HG03139 (cell line): ENCODE measurements around the gene CLEC18B.
"Not testable (repeated sequence)": the region's sequence is repeated elsewhere in the genome, so short reads cannot be mapped to it uniquely, and the experiment has no call there.

Source experiments
- ATAC-seq: cut with Tn5 transposase; IDR thresholded peaks from one replicate; pipeline ENCODE4 v1.9.1; 2021; ENCODE audit not compliant: unreplicated experiment

CLEC18B gene

GRCh38 chr16:74409185-74409981, 11.9 kb downstream of the CLEC18B start:
- not testable (repeated sequence) for ATAC-seq

GRCh38 chr16:74407362-74407705, 13.9 kb downstream of the CLEC18B start:
- ATAC-seq = not testable (repeated sequence)

GRCh38 chr16:74406600-74407361, 14.5 kb downstream of the CLEC18B start:
- not testable (repeated sequence) for ATAC-seq

- ATAC-seq = not testable (repeated sequence)
These were observed 16.9 kb downstream of the CLEC18B start for GRCh38 chr16:74404148-74404933.

DNA sequence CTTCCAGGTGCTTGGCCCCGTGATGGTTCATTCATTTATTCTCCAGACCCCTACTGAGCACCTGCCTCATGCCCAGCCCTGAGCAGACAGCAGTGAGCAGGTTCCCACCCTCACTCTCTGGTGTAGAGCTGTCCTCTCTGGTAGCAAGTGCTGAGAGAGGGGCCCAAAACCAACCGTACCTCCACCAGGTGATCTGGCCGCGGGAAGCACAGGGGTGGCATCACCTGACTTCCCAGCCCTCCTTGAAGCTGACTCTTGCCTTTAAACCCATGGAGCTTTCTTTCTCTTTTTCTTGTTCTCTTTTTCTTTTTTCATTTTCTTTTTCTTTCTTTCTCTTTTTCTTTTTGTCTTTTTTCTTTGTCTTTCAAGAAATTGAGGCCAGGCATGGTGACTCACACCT, 21.0 kb downstream of the CLEC18B start:
- not testable (repeated sequence) for ATAC-seq

- not testable (repeated sequence) for ATAC-seq
These were observed 22.9 kb downstream of the CLEC18B start for GRCh38 chr16:74398212-74398895.

- ATAC-seq = not testable (repeated sequence)
These were observed 24.7 kb downstream of the CLEC18B start for GRCh38 chr16:74396521-74397017.

DNA sequence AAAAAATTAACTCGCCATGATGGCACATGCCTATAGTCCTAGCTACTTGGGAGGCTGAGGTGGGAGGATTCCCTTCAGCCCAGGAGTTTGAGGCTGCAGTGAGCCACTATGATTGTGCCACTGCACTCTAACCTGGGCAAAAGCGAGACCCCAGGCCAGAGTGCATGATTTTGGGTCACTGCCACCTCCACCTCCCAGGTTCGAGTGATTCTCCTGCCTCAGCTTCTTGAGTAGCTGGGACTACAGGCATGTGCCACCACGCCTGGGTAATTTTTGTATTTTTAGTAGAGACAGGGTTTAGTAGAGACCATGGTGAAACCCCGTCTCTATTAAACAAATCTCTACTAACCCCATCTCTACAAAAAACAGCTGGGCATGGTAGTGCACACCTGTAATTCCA, 26.7 kb downstream of the CLEC18B start:
- ATAC-seq = not testable (repeated sequence)

GRCh38 chr16:74394131-74394530, 27.1 kb downstream of the CLEC18B start:
- not testable (repeated sequence) for ATAC-seq

DNA sequence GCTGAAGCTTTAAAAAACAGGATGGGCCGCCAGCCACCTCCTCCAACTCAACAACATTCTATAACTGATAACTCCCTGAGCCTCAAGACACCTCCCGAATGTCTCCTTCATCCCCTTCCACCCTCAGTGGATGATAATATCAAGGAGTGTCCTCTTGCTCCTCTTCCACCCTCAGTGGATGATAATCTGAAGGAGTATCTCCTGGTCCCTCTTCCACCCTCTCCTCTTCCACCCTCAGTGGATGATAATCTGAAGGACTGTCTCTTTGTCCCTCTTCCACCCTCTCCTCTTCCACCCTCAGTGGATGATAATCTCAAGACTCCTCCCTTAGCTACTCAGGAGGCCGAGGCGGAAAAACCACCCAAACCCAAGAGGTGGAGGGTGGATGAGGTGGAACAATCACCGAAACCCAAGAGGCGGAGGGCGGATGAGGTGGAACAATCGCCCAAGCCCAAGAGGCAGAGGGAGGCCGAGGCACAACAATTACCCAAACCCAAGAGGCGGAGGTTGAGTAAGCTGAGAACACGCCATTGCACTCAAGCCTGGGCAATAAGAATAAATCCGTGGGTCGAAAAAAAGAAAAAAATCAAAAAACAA, 29.7 kb downstream of the CLEC18B start:
- not testable (repeated sequence) for ATAC-seq

DNA sequence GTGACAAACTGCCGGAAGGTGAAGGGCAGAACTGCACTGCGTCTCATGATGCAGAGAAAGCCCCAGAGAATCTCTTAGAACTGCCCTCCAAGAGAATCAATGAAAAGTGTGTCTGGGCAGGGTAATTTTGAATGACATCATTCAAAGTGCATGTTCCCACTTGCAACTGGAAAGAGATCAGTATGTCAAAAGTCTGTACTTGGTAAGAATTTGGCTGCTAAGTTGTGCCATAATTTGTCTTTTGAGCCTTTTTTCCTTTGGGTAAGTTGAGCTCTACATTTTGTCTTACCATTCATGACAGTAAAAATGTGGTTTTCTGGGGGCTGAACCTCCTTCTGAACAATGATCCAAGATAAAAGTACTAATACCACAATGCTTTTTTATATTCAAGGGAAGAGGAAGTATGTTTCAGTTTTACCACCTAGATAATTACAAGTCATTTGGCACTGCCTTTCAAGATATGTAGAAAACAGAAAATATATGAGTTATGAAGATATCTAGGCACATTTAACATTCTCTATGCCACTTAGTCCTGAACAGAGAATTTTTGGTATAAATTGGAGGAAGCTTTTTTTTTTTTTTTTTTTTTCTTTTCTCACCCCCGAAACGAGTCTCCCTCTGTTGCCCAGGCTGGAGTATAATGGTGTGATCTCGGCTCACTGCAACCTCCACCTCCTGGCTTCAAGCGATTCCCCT, 38.8 kb downstream of the CLEC18B start:
- not testable (repeated sequence) for ATAC-seq

DNA sequence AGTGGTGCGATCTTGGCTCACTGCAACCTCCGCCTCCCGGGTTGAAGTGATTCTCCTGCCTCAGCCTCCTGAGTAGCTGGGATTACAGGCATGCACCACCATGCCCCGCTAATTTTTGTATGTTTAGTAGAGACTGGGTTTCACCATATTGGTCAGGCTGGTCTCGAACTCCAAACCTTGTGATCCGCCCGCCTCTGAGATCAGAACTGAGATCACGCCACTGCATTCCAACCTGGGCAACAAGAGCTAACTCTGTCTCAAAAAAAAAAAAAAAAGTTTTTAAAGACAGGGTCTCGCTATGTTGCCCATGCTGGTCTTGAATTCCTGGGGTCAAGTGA, 47.5 kb downstream of the CLEC18B start:
- not testable (repeated sequence) for ATAC-seq

GRCh38 chr16:74372953-74373846, 48.1 kb downstream of the CLEC18B start:
- ATAC-seq = no peak

DNA sequence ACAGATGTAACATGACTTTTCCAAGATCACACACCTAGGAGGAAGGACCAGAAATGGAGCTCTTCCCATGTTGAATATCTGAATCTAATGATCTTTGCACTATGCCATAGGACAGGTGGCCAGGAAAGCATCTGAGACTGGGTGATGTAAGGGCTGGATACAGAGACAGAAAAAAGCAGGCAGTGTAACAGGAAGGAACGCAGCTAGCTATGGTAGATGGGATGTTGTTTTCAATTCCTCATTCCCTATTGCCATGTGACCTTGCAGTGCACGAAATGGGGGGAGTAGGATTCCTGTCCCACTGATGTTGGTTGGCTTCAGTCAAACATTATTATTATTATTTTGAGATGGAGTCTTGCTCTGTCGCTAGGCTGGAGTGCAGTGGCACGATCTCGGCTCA, 48.9 kb downstream of the CLEC18B start:
- no peak for ATAC-seq

- not testable (repeated sequence) for ATAC-seq
These were observed 50.7 kb downstream of the CLEC18B start for GRCh38 chr16:74370338-74371135.

DNA sequence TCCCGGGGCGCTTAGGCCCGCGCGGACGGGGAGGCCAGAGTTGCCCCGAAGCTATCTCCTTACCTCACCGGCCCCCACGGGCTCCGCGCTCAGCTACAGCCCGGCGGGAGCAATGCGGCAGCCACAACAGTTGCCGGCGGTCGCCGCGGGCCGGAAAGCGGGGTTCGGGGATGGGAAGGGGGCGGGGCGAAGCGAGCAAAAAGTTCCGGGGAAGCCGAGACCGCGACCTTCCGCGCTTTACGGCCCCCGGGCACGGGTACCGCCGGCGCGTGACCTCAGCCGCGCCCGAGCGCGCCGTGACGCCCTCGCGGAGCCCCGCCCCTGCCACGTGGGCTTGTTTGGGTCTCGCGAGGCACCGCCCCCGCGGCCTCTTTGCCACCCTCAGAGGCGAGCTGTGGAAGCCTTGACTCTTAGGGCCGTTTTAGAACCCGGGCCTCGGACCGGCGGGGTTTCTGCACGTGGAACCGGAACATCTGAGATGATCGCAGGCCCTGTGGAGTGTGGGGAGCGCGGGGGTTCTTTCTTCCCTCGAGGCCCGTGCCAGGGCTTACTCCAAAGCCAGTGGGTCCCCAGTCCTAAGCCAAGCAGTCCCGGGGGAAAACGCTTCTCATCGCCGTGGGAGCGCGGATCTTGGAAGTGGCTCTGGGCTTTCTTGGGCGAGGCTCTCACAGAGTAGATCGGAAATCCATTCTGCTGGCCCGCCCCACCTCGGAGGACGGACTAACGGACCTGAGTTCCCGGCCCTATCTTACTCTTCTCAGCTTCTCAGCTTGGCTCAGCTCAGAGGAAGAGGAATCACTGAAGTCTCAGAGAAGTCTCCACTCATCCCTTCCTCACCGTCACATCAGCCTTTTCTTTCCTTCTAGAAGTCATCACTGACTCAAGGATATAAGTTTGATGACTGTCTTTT, 53.0 kb downstream of the CLEC18B start:
- ATAC-seq = peak; percentile 96

- peak; percentile 44 for ATAC-seq
These were observed 53.7 kb downstream of the CLEC18B start for GRCh38 chr16:74367469-74368001.
